Prostate gland (tissue), 2 donors: ENCODE data around the gene SLC6A11.

Experiments used
- CTCF ChIP-seq, 4 experiments: fragments of 200-600 bp in 2 of 4; fragments of 450-650 bp in 2 of 4; sonication (generic) in 2 of 4; IDR thresholded peaks; 1 replicate in 3 of 4; 2 replicates in 1 of 4; pipeline ENCODE4 v1.5.1; 2016 to 2019; ENCODE audit warnings: antibody characterized with exemption in 4 of 4, mild to moderate bottlenecking in 2 of 4, moderate library complexity in 2 of 4
- POLR2A ChIP-seq: fragments of 450-650 bp; IDR thresholded peaks from one replicate; pipeline ENCODE4 v1.6.1; 2016; ENCODE audit warnings: antibody characterized with exemption, mild to moderate bottlenecking

- TF ChIP-seq POLR2A (no peak), CTCF (IDR thresholded peaks at IDR 0.05) (no peak)
Observed at GRCh38 chr3:10933805-10934481, 117.9 kb downstream of the SLC6A11 start.
